Measurements from ENCODE around the gene NME8.

Gene NME8, protein sequence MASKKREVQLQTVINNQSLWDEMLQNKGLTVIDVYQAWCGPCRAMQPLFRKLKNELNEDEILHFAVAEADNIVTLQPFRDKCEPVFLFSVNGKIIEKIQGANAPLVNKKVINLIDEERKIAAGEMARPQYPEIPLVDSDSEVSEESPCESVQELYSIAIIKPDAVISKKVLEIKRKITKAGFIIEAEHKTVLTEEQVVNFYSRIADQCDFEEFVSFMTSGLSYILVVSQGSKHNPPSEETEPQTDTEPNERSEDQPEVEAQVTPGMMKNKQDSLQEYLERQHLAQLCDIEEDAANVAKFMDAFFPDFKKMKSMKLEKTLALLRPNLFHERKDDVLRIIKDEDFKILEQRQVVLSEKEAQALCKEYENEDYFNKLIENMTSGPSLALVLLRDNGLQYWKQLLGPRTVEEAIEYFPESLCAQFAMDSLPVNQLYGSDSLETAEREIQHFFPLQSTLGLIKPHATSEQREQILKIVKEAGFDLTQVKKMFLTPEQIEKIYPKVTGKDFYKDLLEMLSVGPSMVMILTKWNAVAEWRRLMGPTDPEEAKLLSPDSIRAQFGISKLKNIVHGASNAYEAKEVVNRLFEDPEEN

DNA sequence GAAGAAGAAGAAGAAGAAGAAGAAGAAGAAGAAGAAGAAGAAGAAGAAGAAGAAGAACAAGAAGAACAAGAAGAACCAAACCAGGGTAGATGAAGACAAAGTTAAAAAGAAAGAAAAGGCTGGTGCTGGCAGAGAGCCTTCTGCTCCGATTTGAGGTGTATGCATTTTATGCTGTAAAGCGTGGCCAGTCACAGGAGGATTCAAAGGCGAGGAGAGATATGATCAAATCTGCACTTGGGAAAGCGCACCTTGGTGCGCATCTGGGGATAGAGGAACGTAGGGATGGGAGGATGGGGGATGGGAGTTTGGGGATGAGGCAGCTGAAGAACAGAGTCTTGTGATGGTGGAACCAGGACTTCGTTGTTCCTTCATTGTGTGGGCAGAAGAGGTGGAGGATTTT lies at the start of gene NME8:
TSS of gene NME8 (plus strand) at position 301 of the 400 bp plus-strand sequence. CDS start 1,670 bp downstream, outside the sequence.
- TF ChIP-seq, protein P1, sequence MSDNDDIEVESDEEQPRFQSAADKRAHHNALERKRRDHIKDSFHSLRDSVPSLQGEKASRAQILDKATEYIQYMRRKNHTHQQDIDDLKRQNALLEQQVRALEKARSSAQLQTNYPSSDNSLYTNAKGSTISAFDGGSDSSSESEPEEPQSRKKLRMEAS (IDR thresholded peaks at IDR 0.05), result no peak
- no peak for TF ChIP-seq TEAD4 (IDR thresholded peaks at IDR 0.05)
- no peak for TF ChIP-seq EGR1 (IDR thresholded peaks at IDR 0.05)
- TF ChIP-seq CREB1 (IDR thresholded peaks at IDR 0.05; ENCODE audit: low read depth), result no peak

DNA sequence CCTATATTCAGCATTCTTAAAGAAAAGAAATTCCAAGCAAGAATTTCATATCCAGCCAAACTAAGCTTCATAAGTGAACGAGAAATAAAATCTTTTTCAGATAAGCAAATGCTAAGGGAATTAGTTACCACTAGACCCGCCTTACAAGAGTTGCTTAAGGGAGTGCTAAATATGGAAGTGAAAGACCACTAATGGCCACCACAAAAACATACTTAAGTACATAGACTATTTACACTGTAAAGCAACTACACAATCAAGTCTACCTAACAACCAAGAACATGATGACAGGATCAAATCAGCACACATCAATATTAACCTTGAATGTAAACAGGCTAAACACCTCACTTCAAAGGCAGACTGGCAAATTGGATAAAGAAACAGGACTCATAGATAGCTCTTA lies 42.2 kb upstream of the NME8 start:
- TF ChIP-seq TCF12 (IDR thresholded peaks at IDR 0.05; ENCODE audit: low read depth), result no peak
- no peak for TF ChIP-seq ZBTB7A (IDR thresholded peaks at IDR 0.05; ENCODE audit: low read depth)
- TF ChIP-seq FOXM1 (IDR thresholded peaks at IDR 0.05; ENCODE audit: borderline replicate concordance, low read depth), result no peak
- no peak for TF ChIP-seq CEBPB (IDR thresholded peaks at IDR 0.05)
- TF ChIP-seq, protein P1 (IDR thresholded peaks at IDR 0.05), result no peak
- no peak for TF ChIP-seq RAD21 (IDR thresholded peaks at IDR 0.05; ENCODE audit: low read depth)
- TF ChIP-seq YY1 (IDR thresholded peaks at IDR 0.05; ENCODE audit: low read depth), result no peak
- TF ChIP-seq, protein P2, sequence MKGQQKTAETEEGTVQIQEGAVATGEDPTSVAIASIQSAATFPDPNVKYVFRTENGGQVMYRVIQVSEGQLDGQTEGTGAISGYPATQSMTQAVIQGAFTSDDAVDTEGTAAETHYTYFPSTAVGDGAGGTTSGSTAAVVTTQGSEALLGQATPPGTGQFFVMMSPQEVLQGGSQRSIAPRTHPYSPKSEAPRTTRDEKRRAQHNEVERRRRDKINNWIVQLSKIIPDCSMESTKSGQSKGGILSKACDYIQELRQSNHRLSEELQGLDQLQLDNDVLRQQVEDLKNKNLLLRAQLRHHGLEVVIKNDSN (IDR thresholded peaks at IDR 0.05), result no peak
- TF ChIP-seq, protein P3, sequence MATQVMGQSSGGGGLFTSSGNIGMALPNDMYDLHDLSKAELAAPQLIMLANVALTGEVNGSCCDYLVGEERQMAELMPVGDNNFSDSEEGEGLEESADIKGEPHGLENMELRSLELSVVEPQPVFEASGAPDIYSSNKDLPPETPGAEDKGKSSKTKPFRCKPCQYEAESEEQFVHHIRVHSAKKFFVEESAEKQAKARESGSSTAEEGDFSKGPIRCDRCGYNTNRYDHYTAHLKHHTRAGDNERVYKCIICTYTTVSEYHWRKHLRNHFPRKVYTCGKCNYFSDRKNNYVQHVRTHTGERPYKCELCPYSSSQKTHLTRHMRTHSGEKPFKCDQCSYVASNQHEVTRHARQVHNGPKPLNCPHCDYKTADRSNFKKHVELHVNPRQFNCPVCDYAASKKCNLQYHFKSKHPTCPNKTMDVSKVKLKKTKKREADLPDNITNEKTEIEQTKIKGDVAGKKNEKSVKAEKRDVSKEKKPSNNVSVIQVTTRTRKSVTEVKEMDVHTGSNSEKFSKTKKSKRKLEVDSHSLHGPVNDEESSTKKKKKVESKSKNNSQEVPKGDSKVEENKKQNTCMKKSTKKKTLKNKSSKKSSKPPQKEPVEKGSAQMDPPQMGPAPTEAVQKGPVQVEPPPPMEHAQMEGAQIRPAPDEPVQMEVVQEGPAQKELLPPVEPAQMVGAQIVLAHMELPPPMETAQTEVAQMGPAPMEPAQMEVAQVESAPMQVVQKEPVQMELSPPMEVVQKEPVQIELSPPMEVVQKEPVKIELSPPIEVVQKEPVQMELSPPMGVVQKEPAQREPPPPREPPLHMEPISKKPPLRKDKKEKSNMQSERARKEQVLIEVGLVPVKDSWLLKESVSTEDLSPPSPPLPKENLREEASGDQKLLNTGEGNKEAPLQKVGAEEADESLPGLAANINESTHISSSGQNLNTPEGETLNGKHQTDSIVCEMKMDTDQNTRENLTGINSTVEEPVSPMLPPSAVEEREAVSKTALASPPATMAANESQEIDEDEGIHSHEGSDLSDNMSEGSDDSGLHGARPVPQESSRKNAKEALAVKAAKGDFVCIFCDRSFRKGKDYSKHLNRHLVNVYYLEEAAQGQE (IDR thresholded peaks at IDR 0.05; ENCODE audit: low read depth), result no peak
- no peak for TF ChIP-seq TEAD4 (IDR thresholded peaks at IDR 0.05)
- no peak for TF ChIP-seq TAF1 (IDR thresholded peaks at IDR 0.05; ENCODE audit: low read depth)
- no peak for TF ChIP-seq NFIC (IDR thresholded peaks at IDR 0.05)
- TF ChIP-seq EP300 (IDR thresholded peaks at IDR 0.05; ENCODE audit: borderline replicate concordance), result no peak
- no peak for TF ChIP-seq CREB1 (IDR thresholded peaks at IDR 0.05; ENCODE audit: low read depth)
- no peak for TF ChIP-seq EGR1 (IDR thresholded peaks at IDR 0.05)

DNA sequence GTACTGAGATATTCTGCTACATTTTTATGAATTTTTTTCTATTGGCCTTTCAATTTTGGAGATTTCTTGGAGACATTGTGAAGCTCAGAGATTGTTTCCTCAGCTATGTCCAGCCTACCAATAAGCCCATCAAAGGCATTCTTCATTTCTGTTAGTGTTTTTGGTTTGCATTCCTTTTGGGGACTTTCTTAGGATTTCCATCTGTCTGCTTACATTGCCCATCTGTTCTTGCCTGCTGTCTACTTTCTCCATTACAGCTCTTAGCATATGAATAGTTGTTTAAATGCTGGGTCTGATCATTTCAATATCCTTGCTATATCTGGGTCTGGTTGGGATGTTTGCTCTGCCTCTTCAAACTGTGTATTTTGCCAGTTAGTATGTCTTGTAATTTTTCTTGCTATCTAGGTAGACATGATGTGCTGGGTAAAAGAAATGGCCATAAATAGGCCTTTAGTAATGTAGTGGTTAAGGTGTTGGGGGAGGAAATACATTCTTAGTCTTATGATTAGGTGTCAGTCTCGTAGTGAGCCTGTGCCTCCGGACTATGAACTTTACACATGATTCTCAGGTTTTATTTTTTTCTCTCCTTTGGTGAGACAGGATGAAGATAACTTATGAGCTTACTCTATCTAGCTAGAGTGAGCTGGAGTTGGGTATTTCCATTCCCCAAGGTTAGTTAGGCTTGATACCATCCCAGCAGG lies 32.6 kb upstream of the NME8 start:
- no peak for TF ChIP-seq CEBPB (IDR thresholded peaks at IDR 0.05)

DNA sequence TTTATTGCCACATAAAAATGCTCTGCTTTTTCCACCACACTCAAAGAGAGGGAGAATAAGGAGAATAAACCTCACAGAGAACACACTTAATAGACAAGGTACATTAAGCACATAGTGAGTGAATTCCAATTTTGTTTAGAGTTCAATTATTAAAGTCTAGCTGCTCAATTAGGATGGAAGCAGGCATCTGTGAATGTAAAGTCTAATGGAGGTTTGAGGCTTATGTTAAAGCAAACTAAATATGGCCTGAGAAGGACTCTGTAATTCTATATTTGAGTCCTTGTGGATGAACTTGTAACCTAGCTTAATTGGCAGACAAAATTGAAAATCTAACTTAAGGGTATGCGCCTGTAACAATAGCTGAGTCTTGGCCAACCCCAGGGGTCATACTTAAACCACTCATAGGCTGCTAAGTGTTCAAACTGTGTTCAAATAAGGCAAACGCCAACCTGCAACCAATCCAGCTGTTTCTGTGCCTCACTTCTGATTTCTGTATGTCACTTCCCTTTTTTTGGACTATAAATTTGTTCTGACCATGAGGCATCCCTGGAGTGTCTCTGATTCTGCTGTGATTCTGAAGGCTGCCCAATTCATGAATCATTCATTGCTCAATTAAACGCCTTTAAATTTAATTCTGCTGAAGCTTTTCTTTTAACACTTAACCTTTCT lies 31.3 kb upstream of the NME8 start:
- TF ChIP-seq TEAD4 (IDR thresholded peaks at IDR 0.05), result no peak
- TF ChIP-seq, protein P3 (IDR thresholded peaks at IDR 0.05; ENCODE audit: low read depth), result no peak
- TF ChIP-seq FOXM1 (IDR thresholded peaks at IDR 0.05; ENCODE audit: borderline replicate concordance, low read depth), result no peak
- no peak for TF ChIP-seq EP300 (IDR thresholded peaks at IDR 0.05; ENCODE audit: borderline replicate concordance)
- TF ChIP-seq, protein P2 (IDR thresholded peaks at IDR 0.05), result no peak
- TF ChIP-seq CREB1 (IDR thresholded peaks at IDR 0.05; ENCODE audit: low read depth), result no peak
- TF ChIP-seq, protein P1 (IDR thresholded peaks at IDR 0.05), result no peak

DNA sequence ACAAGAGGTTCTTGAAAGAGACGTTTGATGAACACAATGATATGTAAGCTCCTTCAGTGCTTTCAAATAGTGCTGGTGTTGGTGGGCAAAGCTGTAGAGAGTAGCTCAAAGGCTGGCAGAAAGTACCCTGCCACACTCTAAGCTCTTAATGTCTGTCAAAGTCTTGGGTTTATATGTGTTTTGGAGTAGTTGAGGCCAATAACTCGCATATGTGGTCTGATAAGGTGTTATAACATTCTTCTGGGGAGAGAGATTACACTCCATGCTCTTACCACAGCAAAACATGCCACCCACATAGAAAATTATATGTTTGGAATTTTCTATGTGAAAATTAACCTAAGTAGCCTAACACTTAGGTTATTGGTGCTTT lies 30.8 kb upstream of the NME8 start:
- no peak for TF ChIP-seq RAD21 (IDR thresholded peaks at IDR 0.05; ENCODE audit: low read depth)
- no peak for TF ChIP-seq FOXM1 (IDR thresholded peaks at IDR 0.05; ENCODE audit: borderline replicate concordance, low read depth)
- no peak for TF ChIP-seq TCF12 (IDR thresholded peaks at IDR 0.05; ENCODE audit: low read depth)
- TF ChIP-seq ZBTB7A (IDR thresholded peaks at IDR 0.05; ENCODE audit: low read depth), result no peak
- TF ChIP-seq, protein P2 (IDR thresholded peaks at IDR 0.05), result no peak
- no peak for TF ChIP-seq NFIC (IDR thresholded peaks at IDR 0.05)
- no peak for TF ChIP-seq TAF1 (IDR thresholded peaks at IDR 0.05; ENCODE audit: low read depth)
- no peak for TF ChIP-seq TEAD4 (IDR thresholded peaks at IDR 0.05)

Measured in Ishikawa (cell line).